DMS153 treated with DMSO at 0.1 percent for 48 hours (cell line): Measurements from ENCODE around the gene DAG1.

ENCODE experiments used
- DNase-seq: peaks from one replicate; lab custom pipeline; 2025; ENCODE audit not compliant: unreplicated experiment; lab: John Stamatoyannopoulos, UW

DAG1 gene

GRCh38 chr3:49469936-49470713 lies at the start of gene DAG1:
TSS of gene DAG1 (plus strand) at chr3:49470267. CDS start at chr3:49510535, 40,268 bp downstream.
- peak; percentile 57 for DNase-seq

- no peak for DNase-seq
These were observed 48.1 kb upstream of the DAG1 start for GRCh38 chr3:49421890-49422378.

DNA sequence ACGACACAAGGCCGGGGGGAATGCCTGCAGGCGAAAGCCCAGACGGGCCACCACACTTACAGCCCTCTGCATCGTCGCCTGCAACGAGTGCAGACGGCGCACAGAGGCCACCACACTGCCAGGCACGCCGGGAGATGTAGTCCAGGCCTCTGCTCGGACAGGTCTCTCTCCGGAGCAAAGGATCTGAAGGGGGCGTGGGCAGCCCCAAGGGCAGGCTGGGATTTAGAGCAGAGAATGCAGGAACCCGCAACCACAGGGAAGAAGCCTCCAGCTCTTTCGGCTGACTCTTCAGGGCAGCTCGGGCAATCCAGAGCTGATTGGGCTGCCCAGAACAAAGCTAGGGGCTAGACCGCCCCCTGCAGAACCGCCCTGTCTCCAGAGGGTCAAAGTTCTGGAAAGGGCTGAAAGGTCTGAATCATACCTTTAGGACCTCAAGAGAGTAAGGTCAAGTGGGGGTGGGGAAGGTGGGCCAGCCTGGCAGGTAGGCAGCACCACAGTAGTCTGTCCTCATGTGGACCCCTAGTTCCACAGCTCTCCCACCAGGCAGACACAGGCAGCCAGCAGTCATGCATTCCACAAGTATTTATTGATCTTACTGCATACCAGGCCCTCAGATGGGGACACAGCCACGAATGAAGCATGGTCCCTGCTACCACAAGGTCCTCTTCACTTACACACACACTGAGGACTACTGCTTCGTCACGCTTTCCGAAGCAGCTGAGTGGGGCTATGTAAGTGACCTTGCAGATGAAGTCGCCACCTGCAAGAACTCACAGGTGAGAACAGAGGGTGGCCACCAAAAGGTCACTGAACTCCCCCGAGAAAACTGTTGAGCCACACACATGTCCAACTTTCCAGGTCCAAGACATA lies 47.5 kb upstream of the DAG1 start, which contains the start of gene AMT:
AMT (minus strand) TSS at position 95 of the 870 bp plus-strand sequence; CDS start at position 72, 23 bp downstream.
- DNase-seq = no peak

- no peak for DNase-seq
These were observed 45.3 kb upstream of the DAG1 start for GRCh38 chr3:49424816-49425215.

- no peak for DNase-seq
These were observed 42.5 kb upstream of the DAG1 start for GRCh38 chr3:49427586-49427985.

DNA sequence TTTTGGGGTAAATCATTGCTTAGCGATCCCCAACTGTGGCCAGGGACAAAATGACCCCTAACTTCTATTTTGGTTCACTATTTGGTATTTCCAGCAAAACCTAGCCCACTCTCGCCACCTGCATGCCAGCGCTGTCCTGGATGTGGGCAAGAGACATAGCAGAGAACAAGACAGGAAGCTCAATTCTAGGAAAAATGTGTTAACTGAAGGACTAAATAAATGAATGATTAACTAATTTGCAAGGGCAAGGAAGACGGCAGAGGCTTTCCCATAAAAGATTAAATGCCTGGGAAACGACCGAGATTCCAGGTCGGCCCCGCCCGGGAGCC lies 41.4 kb upstream of the DAG1 start:
- no peak for DNase-seq

DNA sequence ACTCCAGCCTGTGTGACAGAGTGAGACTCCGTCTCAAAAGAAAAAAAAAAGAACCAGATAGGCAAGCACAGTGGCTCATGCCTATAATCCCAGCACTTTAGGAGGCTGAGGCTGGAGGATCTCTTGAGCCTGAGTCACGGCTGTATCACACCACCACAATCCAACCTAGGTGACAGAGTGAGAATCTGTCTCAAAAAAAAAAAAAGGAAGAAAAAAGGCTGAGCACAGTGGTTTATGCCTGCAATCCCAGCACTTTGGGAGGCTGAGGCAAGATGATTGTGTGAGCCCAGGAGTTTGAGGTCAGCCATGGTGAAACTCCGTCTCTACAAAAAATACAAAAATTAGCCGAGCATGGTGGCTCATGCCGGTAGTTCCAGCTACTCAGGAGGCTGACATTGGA lies 35.3 kb upstream of the DAG1 start:
- no peak for DNase-seq

GRCh38 chr3:49445391-49445790 lies 24.7 kb upstream of the DAG1 start:
- DNase-seq = no peak

GRCh38 chr3:49453621-49454020 lies 16.4 kb upstream of the DAG1 start:
- no peak for DNase-seq

DNA sequence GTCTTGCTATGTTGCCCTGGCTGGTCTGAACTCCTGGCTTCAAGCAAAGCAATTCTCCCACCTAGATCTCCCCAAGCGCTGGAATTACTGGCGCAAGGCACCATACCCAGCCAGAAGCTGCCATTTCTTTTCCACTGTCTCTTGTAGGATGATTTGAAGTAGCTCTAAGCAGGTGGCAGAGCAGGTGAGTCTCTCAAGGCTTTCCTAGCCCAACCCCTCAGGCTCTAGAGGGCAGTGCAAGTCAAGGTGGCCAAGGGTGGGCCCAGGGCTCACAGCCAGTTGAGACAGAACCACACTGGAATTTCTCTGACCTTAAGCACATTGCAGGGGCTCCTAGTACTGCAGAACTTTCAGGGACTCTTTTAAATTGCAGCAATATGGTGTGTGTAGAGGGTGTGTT lies 15.6 kb upstream of the DAG1 start:
- no peak for DNase-seq

GRCh38 chr3:49454898-49455681 lies 15.0 kb upstream of the DAG1 start:
- no peak for DNase-seq

DNA sequence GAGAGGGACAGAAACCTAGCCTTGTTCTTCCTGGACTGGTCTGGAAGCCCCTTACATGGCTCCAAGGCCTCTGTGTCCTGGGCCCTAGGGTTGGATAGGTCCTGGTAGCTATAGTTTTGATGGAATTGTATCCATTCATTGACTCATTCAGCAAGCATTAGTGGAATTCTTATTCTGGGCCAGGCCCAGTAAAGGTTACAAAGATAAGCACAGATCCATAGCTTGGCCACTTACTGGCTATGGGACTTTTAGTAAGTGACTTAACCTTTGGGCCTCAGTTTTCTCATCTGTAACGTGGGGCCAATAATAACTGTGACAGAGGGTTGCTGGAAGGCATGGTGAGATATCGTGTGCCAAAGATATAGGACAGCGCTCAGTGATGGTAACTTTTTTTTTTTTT lies 13.6 kb upstream of the DAG1 start:
- no peak for DNase-seq

GRCh38 chr3:49460188-49460890 lies 9.7 kb upstream of the DAG1 start:
- no peak for DNase-seq

GRCh38 chr3:49460956-49461355 lies 9.1 kb upstream of the DAG1 start:
- no peak for DNase-seq

DNA sequence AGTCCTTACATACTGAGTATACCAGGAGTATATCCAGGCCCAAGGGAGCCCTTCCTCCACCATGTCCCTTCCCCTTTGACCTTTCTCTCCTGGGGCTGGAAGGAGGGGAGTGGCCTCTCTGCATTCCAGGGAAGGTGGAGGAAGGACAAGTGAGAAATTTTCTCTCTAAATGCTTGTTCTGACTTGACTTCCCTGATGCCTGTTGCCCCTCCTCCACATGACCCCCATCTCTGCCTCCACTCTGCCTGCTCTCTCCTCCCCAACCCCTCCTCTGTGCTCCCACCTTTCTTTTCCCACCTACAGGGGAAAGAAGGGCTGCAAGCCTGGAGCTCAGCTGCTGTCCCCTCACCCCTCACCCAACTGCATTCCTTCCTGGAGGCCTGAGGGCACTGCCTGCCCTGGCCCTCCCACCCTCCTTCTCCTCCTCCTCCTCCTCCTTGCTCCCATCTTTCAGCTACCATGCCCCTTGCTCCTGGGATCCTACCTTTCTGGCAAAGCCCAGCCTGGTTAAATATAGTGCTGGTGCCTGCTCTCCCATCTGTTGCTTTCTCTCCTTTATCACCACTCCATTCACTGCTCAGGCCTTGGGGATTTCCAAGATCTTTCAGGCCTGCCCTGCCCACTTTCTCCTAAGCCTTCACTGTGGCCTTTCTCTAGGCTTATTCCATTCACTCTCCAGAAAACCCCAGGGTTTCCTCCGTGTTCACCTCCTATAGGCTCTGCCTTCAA lies 8.5 kb upstream of the DAG1 start:
- DNase-seq = no peak

- no peak for DNase-seq
These were observed 7.8 kb upstream of the DAG1 start for GRCh38 chr3:49462222-49462621.

GRCh38 chr3:49465270-49466034 lies 4.6 kb upstream of the DAG1 start:
- no peak for DNase-seq

GRCh38 chr3:49466085-49466484 lies 4.0 kb upstream of the DAG1 start:
- DNase-seq = no peak
